ENCODE data around the gene ARID3A. TPM values are rescaled to one million over a fixed set of nuclear protein-coding genes. Genes with fewer than 3 reads are reported as not detected.

Gene ARID3A
- total and polyA plus RNA-seq, 4 donors: 7.7 to 29.7 (median 19.8) TPM

Small RNAs within 50 kb of the gene (small RNA-seq; reads per million reads assigned to genes)
- gene RNU6-2 (ENCODE audit: low replicate concordance): 1.4 reads per million, percentile 87 among the genes with 10 or more reads in this experiment
- 0.15 reads per million for gene RNU6-9 (ENCODE audit: low replicate concordance)

Other genes with a start within 250 kb of the ARID3A start
- 100 to 1,000 TPM in 1 of 2 donors, 10 to 100 TPM in 1; 15.1 to 120 TPM for gene FSTL3, start 249.6 kb upstream of the ARID3A start, total RNA-seq
- gene FSTL3, start 249.6 kb upstream of the ARID3A start, polyA plus RNA-seq: 100 to 1,000 TPM; 109 to 172 TPM
- 1 to 10 TPM in 1 of 2 donors, not detected in 1; 2.0 TPM for gene PRSS57, start 230.6 kb upstream of the ARID3A start, total RNA-seq
- gene PRSS57, start 230.6 kb upstream of the ARID3A start, polyA plus RNA-seq: under 1 TPM; 0.10 to 0.60 TPM
- 10 to 100 TPM; 33.5 to 45.7 TPM for gene PALM, start 217.1 kb upstream of the ARID3A start, total RNA-seq
- 10 to 100 TPM; 16.2 to 22.7 TPM for gene PALM, start 217.1 kb upstream of the ARID3A start, polyA plus RNA-seq
- gene MISP, start 174.9 kb upstream of the ARID3A start, total RNA-seq: 10 to 100 TPM; 14.9 to 23.6 TPM
- gene MISP, start 174.9 kb upstream of the ARID3A start, polyA plus RNA-seq: 10 to 100 TPM; 20.5 to 23.7 TPM
- 100 to 1,000 TPM; 256 to 321 TPM for gene PTBP1, start 128.6 kb upstream of the ARID3A start, total RNA-seq
- 100 to 1,000 TPM; 112 to 150 TPM for gene PTBP1, start 128.6 kb upstream of the ARID3A start, polyA plus RNA-seq
- 10 to 100 TPM in 1 of 2 donors, 1 to 10 TPM in 1; 8.1 to 14.1 TPM for gene PLPPR3, start 104.1 kb upstream of the ARID3A start, total RNA-seq
- gene PLPPR3, start 104.1 kb upstream of the ARID3A start, polyA plus RNA-seq: 1 to 10 TPM in 1 of 2 donors, under 1 TPM in 1; 0.91 to 4.2 TPM
- 1 to 10 TPM; 2.1 to 9.8 TPM for gene AZU1, start 98.2 kb upstream of the ARID3A start, total RNA-seq
- 1 to 10 TPM; 2.0 to 6.7 TPM for gene AZU1, start 98.2 kb upstream of the ARID3A start, polyA plus RNA-seq
- gene PRTN3, start 85.0 kb upstream of the ARID3A start, total RNA-seq: 10 to 100 TPM in 1 of 2 donors, under 1 TPM in 1; 0.58 to 23.3 TPM
- 10 to 100 TPM in 1 of 2 donors, under 1 TPM in 1; 0.85 to 18.5 TPM for gene PRTN3, start 85.0 kb upstream of the ARID3A start, polyA plus RNA-seq
- 10 to 100 TPM in 1 of 2 donors, 1 to 10 TPM in 1; 1.4 to 16.6 TPM for gene ELANE, start 73.7 kb upstream of the ARID3A start, total RNA-seq
- gene ELANE, start 73.7 kb upstream of the ARID3A start, polyA plus RNA-seq: 10 to 100 TPM in 1 of 2 donors, 1 to 10 TPM in 1; 2.0 to 21.0 TPM
- gene CFD, start 66.4 kb upstream of the ARID3A start, total RNA-seq: 100 to 1,000 TPM in 1 of 2 donors, 10 to 100 TPM in 1; 90.8 to 185 TPM
- gene CFD, start 66.4 kb upstream of the ARID3A start, polyA plus RNA-seq: 100 to 1,000 TPM in 1 of 2 donors, 10 to 100 TPM in 1; 97.2 to 227 TPM
- 10 to 100 TPM; 38.7 to 59.7 TPM for gene MED16, start 32.8 kb upstream of the ARID3A start, total RNA-seq
- 10 to 100 TPM; 44.8 to 72.3 TPM for gene MED16, start 32.8 kb upstream of the ARID3A start, polyA plus RNA-seq
- gene RNU6-9, start 32.6 kb upstream of the ARID3A start, total RNA-seq: not detected
- gene RNU6-9, start 32.6 kb upstream of the ARID3A start, polyA plus RNA-seq: not detected
- gene R3HDM4, start 12.8 kb upstream of the ARID3A start, total RNA-seq: 10 to 100 TPM; 31.6 to 69.2 TPM
- gene R3HDM4, start 12.8 kb upstream of the ARID3A start, polyA plus RNA-seq: 100 to 1,000 TPM in 1 of 2 donors, 10 to 100 TPM in 1; 86.1 to 139 TPM
- gene KISS1R, start 8.7 kb upstream of the ARID3A start, total RNA-seq: under 1 TPM in 1 of 2 donors, not detected in 1; 0.21 TPM
- under 1 TPM in 1 of 2 donors, not detected in 1; 0.13 TPM for gene KISS1R, start 8.7 kb upstream of the ARID3A start, polyA plus RNA-seq
- gene WDR18, start 58.3 kb downstream of the ARID3A start, total RNA-seq: 10 to 100 TPM; 36.6 to 60.2 TPM
- 10 to 100 TPM; 43.4 to 48.0 TPM for gene WDR18, start 58.3 kb downstream of the ARID3A start, polyA plus RNA-seq
- gene GRIN3B, start 74.4 kb downstream of the ARID3A start, total RNA-seq: 10 to 100 TPM in 1 of 2 donors, 1 to 10 TPM in 1; 2.6 to 11.6 TPM
- 1 to 10 TPM; 1.3 to 2.3 TPM for gene GRIN3B, start 74.4 kb downstream of the ARID3A start, polyA plus RNA-seq
- 100 to 1,000 TPM in 1 of 2 donors, 10 to 100 TPM in 1; 61.1 to 195 TPM for gene TMEM259, start 95.1 kb downstream of the ARID3A start, total RNA-seq
- gene TMEM259, start 95.1 kb downstream of the ARID3A start, polyA plus RNA-seq: 100 to 1,000 TPM; 194 to 262 TPM
- not detected for gene RNU6-2, start 95.5 kb downstream of the ARID3A start, total RNA-seq
- not detected for gene RNU6-2, start 95.5 kb downstream of the ARID3A start, polyA plus RNA-seq
- 100 to 1,000 TPM; 161 to 236 TPM for gene CNN2, start 100.6 kb downstream of the ARID3A start, total RNA-seq
- gene CNN2, start 100.6 kb downstream of the ARID3A start, polyA plus RNA-seq: 100 to 1,000 TPM; 162 to 198 TPM
- 10 to 100 TPM; 20.1 to 50.0 TPM for gene ABCA7, start 114.1 kb downstream of the ARID3A start, total RNA-seq
- 10 to 100 TPM; 33.5 to 54.4 TPM for gene ABCA7, start 114.1 kb downstream of the ARID3A start, polyA plus RNA-seq
- 10 to 100 TPM; 23.8 to 86.4 TPM for gene ARHGAP45, start 141.1 kb downstream of the ARID3A start, total RNA-seq
- gene ARHGAP45, start 141.1 kb downstream of the ARID3A start, polyA plus RNA-seq: 100 to 1,000 TPM in 1 of 2 donors, 10 to 100 TPM in 1; 75.4 to 117 TPM
- gene POLR2E, start 169.3 kb downstream of the ARID3A start, total RNA-seq: 100 to 1,000 TPM in 1 of 2 donors, 10 to 100 TPM in 1; 78.4 to 188 TPM
- 100 to 1,000 TPM; 120 to 196 TPM for gene POLR2E, start 169.3 kb downstream of the ARID3A start, polyA plus RNA-seq
- 100 to 1,000 TPM in 1 of 2 donors, 10 to 100 TPM in 1; 91.6 to 365 TPM for gene GPX4, start 178.0 kb downstream of the ARID3A start, total RNA-seq
- gene GPX4, start 178.0 kb downstream of the ARID3A start, polyA plus RNA-seq: 1,000 to 10,000 TPM in 1 of 2 donors, 100 to 1,000 TPM in 1; 566 to 1,031 TPM
- gene SBNO2, start 248.2 kb downstream of the ARID3A start, total RNA-seq: 100 to 1,000 TPM in 1 of 2 donors, 10 to 100 TPM in 1; 45.6 to 128 TPM
- 100 to 1,000 TPM in 1 of 2 donors, 10 to 100 TPM in 1; 63.3 to 155 TPM for gene SBNO2, start 248.2 kb downstream of the ARID3A start, polyA plus RNA-seq

Measured in lung (tissue), 5 donors.